ENCODE data around the gene TGIF1. TPM values are rescaled to one million over a fixed set of nuclear protein-coding genes. Genes with fewer than 3 reads are reported as not detected.

The TGIF1 gene
- total RNA-seq, 4 donors from 2014 or later = 33.8 to 90.8 (median 47.0) TPM

GRCh38 chr18:3449512-3450011 lies 410 bp upstream of the TGIF1 start:
- peak overlapping the region; percentile 71 to 97 (median 82) for H3K4me3 ChIP-seq
- intact Hi-C loops (cut with DNase I; ENCODE audit: low total_unique reads) = loop anchor here (1.0 to 10.0 kb wide), 3 partner anchors 187 to 795 kb away; partner anchors contain the start of genes MYL12B and SMCHD1
- H3K9me3 ChIP-seq = no peaks in the 10 kb centered on the region
- peak overlapping the region; percentile 98 to 99 (median 99) for H3K27ac ChIP-seq
- peaks cover 14 to 26% of the 10 kb centered on the region in 2 donors for H3K4me1 ChIP-seq
- ATAC-seq = no peak
- no peaks in the 10 kb centered on the region for H3K27me3 ChIP-seq
- H3K36me3 ChIP-seq = no peaks in the 10 kb centered on the region
- TF ChIP-seq POLR2A (IDR thresholded peaks at IDR 0.05) (peak in 1 of 2 donors; percentile 43), CTCF (IDR thresholded peaks at IDR 0.05 in 4 of 5, conservative IDR thresholded peaks at IDR 0.05 in 1 of 5) (no peak)
- no peak for DNase-seq
- in situ Hi-C loops (cut with MboI; ENCODE audit: low sequenced_read_pairs in 4 of 4) = loop anchor here (5.0 to 10.0 kb wide), 5 partner anchors 145 to 215 kb away; no protein-coding TSS in a partner anchor

- Histone ChIP-seq H3K4me3 (peak overlapping the region; percentile 71 to 97 (median 82)), H3K27ac (peak overlapping the region; percentile 98 to 99 (median 99)), H3K9me3 (no peaks in the 10 kb centered on the region), H3K27me3 (no peaks in the 10 kb centered on the region), H3K4me1 (peaks cover 27 to 35% of the 10 kb centered on the region in 2 donors), H3K36me3 (no peaks in the 10 kb centered on the region)
- no peak for ATAC-seq
- TF ChIP-seq POLR2A (IDR thresholded peaks at IDR 0.05) (no peak), CTCF (IDR thresholded peaks at IDR 0.05 in 4 of 5, conservative IDR thresholded peaks at IDR 0.05 in 1 of 5) (no peak)
- intact Hi-C loops (cut with DNase I; ENCODE audit: low total_unique reads) = loop anchor here (1.0 kb wide), 1 partner anchor 437 kb away; the partner anchor contains the start of gene LPIN2
- in situ Hi-C loops (cut with MboI; ENCODE audit: low sequenced_read_pairs in 4 of 4) = loop anchor here in 3 of 4 donors (5.0 to 10.0 kb wide), 3 partner anchors 147 to 214 kb away; no protein-coding TSS in a partner anchor
- DNase-seq = no peak
These were observed 819 bp downstream of the TGIF1 start for GRCh38 chr18:3450799-3451182.

- TF ChIP-seq CTCF (IDR thresholded peaks at IDR 0.05 in 4 of 5, conservative IDR thresholded peaks at IDR 0.05 in 1 of 5) (no peak), POLR2A (IDR thresholded peaks at IDR 0.05) (peak; percentile 91 to 97)
- intact Hi-C loops (cut with DNase I; ENCODE audit: low total_unique reads) (loop anchor here (1.0 kb wide), 1 partner anchor 438 kb away; the partner anchor contains the start of gene LPIN2), in situ Hi-C loops (cut with MboI; ENCODE audit: low sequenced_read_pairs in 4 of 4) (loop anchor here in 3 of 4 donors (5.0 to 10.0 kb wide), 3 partner anchors 146 to 213 kb away; no protein-coding TSS in a partner anchor)
- Histone ChIP-seq H3K9me3 (no peaks in the 10 kb centered on the region), H3K36me3 (peaks cover 0 to 5% of the 10 kb centered on the region in 2 donors), H3K27ac (peak overlapping the region; percentile 98 to 99 (median 99)), H3K27me3 (no peaks in the 10 kb centered on the region), H3K4me3 (peak overlapping the region; percentile 71 to 97 (median 82)), H3K4me1 (peaks cover 33 to 41% of the 10 kb centered on the region in 2 donors)
- ATAC-seq = peak; percentile 23 to 37
- peak; percentile 92 for DNase-seq
These were observed 1.4 kb downstream of the TGIF1 start for GRCh38 chr18:3451183-3451988.

- no peaks in the 10 kb centered on the region for H3K9me3 ChIP-seq
- DNase-seq (peak; percentile 37 to 43), ATAC-seq (no peak)
- H3K4me1 ChIP-seq = peaks cover 34 to 39% of the 10 kb centered on the region in 2 donors
- intact Hi-C loops (cut with DNase I; ENCODE audit: low total_unique reads) = loop anchor here (1.0 kb wide), 1 partner anchor 439 kb away; the partner anchor contains the start of gene LPIN2
- H3K4me3 ChIP-seq = peak overlapping the region; percentile 71 to 97 (median 82)
- in situ Hi-C loops (cut with MboI; ENCODE audit: low sequenced_read_pairs in 4 of 4) = loop anchor here in 3 of 4 donors (5.0 to 10.0 kb wide), 3 partner anchors 145 to 213 kb away; no protein-coding TSS in a partner anchor
- peak overlapping the region; percentile 98 to 99 (median 99) for H3K27ac ChIP-seq
- H3K36me3 ChIP-seq = peaks cover 0 to 12% of the 10 kb centered on the region in 2 donors
- TF ChIP-seq POLR2A (IDR thresholded peaks at IDR 0.05) (peak; percentile 34 to 57), CTCF (IDR thresholded peaks at IDR 0.05 in 4 of 5, conservative IDR thresholded peaks at IDR 0.05 in 1 of 5) (no peak)
- no peaks in the 10 kb centered on the region for H3K27me3 ChIP-seq
These were observed 2.2 kb downstream of the TGIF1 start for GRCh38 chr18:3451989-3452749.

Measured in gastrocnemius medialis (tissue), 4 donors.